ENCODE measurements around the gene ERP27.

Gene ERP27

DNA sequence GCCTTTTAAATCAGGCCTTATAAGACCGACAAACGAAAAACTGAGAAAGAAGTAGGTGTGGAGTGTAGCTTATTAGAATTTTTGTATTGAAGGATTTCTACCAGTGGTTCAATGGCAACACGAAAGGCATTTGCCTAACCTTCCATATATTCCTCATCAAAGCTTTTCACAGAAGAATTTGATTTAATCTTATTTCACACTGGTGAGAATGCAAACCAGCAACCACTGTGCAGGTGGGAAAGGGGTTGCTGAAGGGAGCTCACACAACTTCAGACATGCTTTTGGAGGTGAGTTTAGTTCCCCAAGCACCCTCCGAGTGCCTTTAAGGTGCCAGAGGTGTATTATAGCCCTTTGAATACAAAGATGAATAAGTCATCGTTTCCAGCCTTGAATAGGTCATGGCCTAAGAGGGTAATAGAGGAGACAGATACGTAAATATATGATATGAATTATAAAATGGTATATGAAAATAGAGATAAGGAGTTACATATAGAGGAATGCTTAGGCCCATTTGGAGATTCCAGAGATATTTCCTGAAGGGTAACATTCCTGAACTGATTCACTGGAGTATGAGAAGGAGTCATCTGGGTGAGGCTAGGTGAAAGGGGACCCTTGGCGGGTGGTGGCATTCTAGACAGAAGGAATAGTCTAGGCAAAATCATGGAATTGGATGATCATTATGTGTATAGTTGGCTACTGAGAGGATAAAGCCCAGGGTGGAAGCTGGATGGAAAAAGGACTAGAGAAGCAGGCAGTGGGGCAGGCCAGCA lies 6.4 kb downstream of the ERP27 start:
- Histone ChIP-seq H3K27me3 (ENCODE audit: control insufficient read depth, insufficient read depth, low read length) (no peaks in the 10 kb centered on the region), H3K9ac (no peak overlapping the region), H3K4me3 (ENCODE audit: low read depth, low read length) (no peak overlapping the region), H3K79me2 (no peaks in the 10 kb centered on the region), H3K27ac (no peak overlapping the region), H3K4me1 (no peaks in the 10 kb centered on the region), H2AFZ (no peak overlapping the region), H3K9me3 (ENCODE audit: control insufficient read depth, low read length) (no peaks in the 10 kb centered on the region), H3K36me3 (ENCODE audit: control insufficient read depth, insufficient read depth, low read length) (no peaks in the 10 kb centered on the region), H3K4me2 (ENCODE audit: low read length) (no peak overlapping the region)
- TF ChIP-seq, protein P1, sequence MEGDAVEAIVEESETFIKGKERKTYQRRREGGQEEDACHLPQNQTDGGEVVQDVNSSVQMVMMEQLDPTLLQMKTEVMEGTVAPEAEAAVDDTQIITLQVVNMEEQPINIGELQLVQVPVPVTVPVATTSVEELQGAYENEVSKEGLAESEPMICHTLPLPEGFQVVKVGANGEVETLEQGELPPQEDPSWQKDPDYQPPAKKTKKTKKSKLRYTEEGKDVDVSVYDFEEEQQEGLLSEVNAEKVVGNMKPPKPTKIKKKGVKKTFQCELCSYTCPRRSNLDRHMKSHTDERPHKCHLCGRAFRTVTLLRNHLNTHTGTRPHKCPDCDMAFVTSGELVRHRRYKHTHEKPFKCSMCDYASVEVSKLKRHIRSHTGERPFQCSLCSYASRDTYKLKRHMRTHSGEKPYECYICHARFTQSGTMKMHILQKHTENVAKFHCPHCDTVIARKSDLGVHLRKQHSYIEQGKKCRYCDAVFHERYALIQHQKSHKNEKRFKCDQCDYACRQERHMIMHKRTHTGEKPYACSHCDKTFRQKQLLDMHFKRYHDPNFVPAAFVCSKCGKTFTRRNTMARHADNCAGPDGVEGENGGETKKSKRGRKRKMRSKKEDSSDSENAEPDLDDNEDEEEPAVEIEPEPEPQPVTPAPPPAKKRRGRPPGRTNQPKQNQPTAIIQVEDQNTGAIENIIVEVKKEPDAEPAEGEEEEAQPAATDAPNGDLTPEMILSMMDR (IDR thresholded peaks at IDR 0.05): no peak

DNA sequence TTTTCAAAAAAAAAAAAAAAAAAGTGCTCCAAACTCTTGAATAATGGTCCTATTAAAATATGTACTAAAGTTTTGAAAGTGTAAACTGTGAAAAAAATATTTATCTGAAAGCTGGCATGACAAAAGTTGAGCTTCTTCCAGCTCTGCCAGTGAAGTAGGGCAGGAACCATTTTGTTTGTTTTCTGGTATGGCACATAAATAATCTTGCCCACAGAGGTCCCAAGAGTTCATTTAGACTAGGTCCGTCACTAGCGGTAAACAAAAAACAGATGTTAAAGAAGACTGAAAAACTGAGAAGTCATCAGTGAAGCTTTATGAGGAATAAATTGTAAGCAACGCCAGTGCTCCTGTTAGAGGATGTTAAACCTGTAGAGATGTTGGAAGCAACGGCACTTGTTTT lies 7.0 kb downstream of the ERP27 start:
- no peak overlapping the region for H3K4me2 ChIP-seq (ENCODE audit: low read length)
- H3K9me3 ChIP-seq (ENCODE audit: control insufficient read depth, low read length): no peaks in the 10 kb centered on the region
- H3K9ac ChIP-seq: no peak overlapping the region
- TF ChIP-seq, protein P1 (IDR thresholded peaks at IDR 0.05): no peak
- H3K27me3 ChIP-seq (ENCODE audit: control insufficient read depth, insufficient read depth, low read length): no peaks in the 10 kb centered on the region
- H3K79me2 ChIP-seq: no peaks in the 10 kb centered on the region
- H2AFZ ChIP-seq: no peak overlapping the region
- H3K36me3 ChIP-seq (ENCODE audit: control insufficient read depth, insufficient read depth, low read length): no peaks in the 10 kb centered on the region
- H3K4me3 ChIP-seq (ENCODE audit: low read depth, low read length): no peak overlapping the region
- H3K27ac ChIP-seq: no peak overlapping the region
- no peaks in the 10 kb centered on the region for H3K4me1 ChIP-seq

DNA sequence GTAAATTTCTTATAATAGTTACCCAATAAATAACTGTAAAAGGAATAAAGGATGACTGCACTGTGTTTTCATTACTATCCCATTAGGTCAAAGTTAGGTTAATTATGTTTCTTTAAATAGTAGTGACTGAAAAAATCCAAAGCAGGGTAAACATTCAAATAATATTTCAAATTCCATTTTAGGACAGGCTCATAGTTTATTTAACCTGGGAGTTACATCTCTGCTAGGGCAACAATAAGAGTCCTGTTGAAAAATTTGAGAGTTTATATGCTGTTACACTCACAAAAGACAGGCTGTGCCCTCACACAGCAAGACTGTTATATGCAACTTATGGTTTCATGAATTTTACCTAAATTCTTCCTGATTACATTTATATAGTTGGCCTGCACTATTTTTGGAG lies 8.0 kb downstream of the ERP27 start:
- TF ChIP-seq, protein P1 (IDR thresholded peaks at IDR 0.05): no peak
- Histone ChIP-seq H3K4me1 (no peaks in the 10 kb centered on the region), H3K9me3 (ENCODE audit: control insufficient read depth, low read length) (no peaks in the 10 kb centered on the region), H3K4me3 (ENCODE audit: low read depth, low read length) (no peak overlapping the region), H3K36me3 (ENCODE audit: control insufficient read depth, insufficient read depth, low read length) (no peaks in the 10 kb centered on the region), H3K9ac (no peak overlapping the region), H3K27ac (no peak overlapping the region), H3K79me2 (no peaks in the 10 kb centered on the region), H3K27me3 (ENCODE audit: control insufficient read depth, insufficient read depth, low read length) (no peaks in the 10 kb centered on the region), H2AFZ (no peak overlapping the region), H3K4me2 (ENCODE audit: low read length) (no peak overlapping the region)

DNA sequence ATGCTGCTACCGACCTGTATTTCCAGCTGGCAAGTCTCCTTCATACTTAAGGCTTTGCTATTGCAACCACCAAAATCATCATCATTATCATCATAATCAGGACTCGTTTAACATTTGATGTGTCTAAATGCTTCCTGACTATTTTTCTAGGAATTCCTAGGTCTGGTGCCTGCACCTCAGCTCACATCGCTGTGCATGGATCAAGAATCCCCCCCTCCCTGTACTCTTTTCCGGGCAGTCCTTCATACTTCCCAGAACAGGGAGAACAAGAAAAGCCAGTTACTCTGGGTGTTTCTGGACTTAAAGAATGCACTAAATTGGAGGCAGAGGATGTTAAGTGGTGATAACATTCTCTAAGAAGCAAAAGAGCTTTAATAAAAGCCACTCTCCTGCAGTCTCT lies 9.4 kb downstream of the ERP27 start:
- no peak overlapping the region for H2AFZ ChIP-seq
- H3K36me3 ChIP-seq (ENCODE audit: control insufficient read depth, insufficient read depth, low read length): no peaks in the 10 kb centered on the region
- no peak overlapping the region for H3K4me2 ChIP-seq (ENCODE audit: low read length)
- no peak overlapping the region for H3K4me3 ChIP-seq (ENCODE audit: low read depth, low read length)
- no peaks in the 10 kb centered on the region for H3K4me1 ChIP-seq
- H3K9ac ChIP-seq: no peak overlapping the region
- no peaks in the 10 kb centered on the region for H3K79me2 ChIP-seq
- H3K27me3 ChIP-seq (ENCODE audit: control insufficient read depth, insufficient read depth, low read length): no peaks in the 10 kb centered on the region
- H3K27ac ChIP-seq: no peak overlapping the region
- TF ChIP-seq, protein P1 (IDR thresholded peaks at IDR 0.05): no peak
- H3K9me3 ChIP-seq (ENCODE audit: control insufficient read depth, low read length): no peaks in the 10 kb centered on the region

DNA sequence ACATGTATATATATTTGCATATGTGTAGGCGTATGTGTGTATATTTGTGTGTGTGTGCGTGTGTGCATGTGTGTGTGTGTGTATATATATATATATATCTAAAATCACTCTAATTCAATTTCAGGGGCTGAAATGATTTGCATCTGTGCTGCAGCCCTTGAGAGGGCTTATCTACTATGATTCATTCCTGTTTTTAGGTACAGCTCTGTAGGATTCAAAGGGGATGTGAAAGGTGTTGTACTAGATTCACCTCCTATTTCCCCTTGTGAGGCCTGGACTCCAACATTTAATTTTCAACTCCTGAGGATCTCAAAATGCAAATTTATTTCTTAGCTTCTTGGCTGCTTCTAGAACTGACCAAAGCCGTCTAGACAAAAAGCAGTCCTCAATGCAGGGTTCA lies 11.1 kb downstream of the ERP27 start:
- no peak overlapping the region for H3K4me2 ChIP-seq (ENCODE audit: low read length)
- H3K79me2 ChIP-seq: no peaks in the 10 kb centered on the region
- H3K27ac ChIP-seq: no peak overlapping the region
- H3K4me3 ChIP-seq (ENCODE audit: low read depth, low read length): no peak overlapping the region
- H3K4me1 ChIP-seq: no peaks in the 10 kb centered on the region
- no peak overlapping the region for H2AFZ ChIP-seq
- no peaks in the 10 kb centered on the region for H3K9me3 ChIP-seq (ENCODE audit: control insufficient read depth, low read length)
- TF ChIP-seq, protein P1 (IDR thresholded peaks at IDR 0.05): no peak
- H3K36me3 ChIP-seq (ENCODE audit: control insufficient read depth, insufficient read depth, low read length): no peaks in the 10 kb centered on the region
- H3K9ac ChIP-seq: no peak overlapping the region
- no peaks in the 10 kb centered on the region for H3K27me3 ChIP-seq (ENCODE audit: control insufficient read depth, insufficient read depth, low read length)

Measured in parathyroid adenoma (tissue), 2 donors.